ENCODE data around the gene PGGHG.

The PGGHG gene

DNA sequence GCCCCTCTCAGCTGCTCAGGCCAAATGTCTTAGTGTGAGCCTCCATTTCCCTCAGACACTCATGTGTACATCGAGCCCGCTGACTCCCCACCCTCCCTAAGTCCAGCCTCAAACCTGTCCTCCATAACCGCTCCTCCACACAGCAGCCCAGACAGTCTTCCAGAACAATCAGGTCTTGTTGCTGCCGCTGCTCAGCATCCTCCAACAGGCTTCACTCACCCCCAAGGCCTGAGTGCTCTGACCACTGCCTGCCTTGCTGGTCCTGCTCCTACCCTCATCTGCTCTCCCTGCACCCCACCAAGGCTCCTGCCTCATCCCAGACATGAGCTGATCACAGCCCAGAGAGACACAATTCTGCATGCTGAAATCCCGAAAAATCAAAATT lies 35.0 kb upstream of the PGGHG start:
- peaks cover 47% of the 10 kb centered on the region for H3K36me3 ChIP-seq
- no peaks in the 10 kb centered on the region for H3K9me3 ChIP-seq
- TF ChIP-seq, protein P1, sequence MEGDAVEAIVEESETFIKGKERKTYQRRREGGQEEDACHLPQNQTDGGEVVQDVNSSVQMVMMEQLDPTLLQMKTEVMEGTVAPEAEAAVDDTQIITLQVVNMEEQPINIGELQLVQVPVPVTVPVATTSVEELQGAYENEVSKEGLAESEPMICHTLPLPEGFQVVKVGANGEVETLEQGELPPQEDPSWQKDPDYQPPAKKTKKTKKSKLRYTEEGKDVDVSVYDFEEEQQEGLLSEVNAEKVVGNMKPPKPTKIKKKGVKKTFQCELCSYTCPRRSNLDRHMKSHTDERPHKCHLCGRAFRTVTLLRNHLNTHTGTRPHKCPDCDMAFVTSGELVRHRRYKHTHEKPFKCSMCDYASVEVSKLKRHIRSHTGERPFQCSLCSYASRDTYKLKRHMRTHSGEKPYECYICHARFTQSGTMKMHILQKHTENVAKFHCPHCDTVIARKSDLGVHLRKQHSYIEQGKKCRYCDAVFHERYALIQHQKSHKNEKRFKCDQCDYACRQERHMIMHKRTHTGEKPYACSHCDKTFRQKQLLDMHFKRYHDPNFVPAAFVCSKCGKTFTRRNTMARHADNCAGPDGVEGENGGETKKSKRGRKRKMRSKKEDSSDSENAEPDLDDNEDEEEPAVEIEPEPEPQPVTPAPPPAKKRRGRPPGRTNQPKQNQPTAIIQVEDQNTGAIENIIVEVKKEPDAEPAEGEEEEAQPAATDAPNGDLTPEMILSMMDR (IDR thresholded peaks at IDR 0.05): no peak
- H3K27ac ChIP-seq: no peak overlapping the region
- H3K27me3 ChIP-seq: no peaks in the 10 kb centered on the region
- H3K4me1 ChIP-seq (ENCODE audit: control insufficient read depth in 1 of 2, insufficient read depth in 1 of 2, low read depth in 1 of 2, low read length in 1 of 2): peaks cover 0 to 6% of the 10 kb centered on the region in 2 experiments
- H3K4me3 ChIP-seq (ENCODE audit: low read depth in 1 of 2, low read length in 1 of 2): no peak overlapping the region

DNA sequence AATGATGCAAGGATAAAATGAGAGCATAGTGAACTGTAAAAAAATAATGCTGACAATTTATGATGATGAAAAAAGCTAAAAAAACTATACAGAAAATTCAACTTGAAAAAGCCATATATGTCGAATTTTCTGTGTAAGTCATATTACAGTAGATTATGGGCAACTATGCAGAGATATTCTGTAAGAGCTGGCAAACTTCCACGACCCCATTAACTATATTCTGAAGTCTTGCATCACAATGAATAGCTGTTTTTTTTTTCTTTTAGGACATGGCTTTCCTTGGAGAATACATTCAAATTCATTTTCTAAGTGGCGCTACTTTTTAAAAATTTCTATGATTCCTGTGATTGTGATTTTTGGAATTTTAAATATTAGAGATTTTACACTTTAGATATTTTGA lies 33.8 kb upstream of the PGGHG start:
- Histone ChIP-seq H3K27ac (no peak overlapping the region), H3K36me3 (peaks cover 34% of the 10 kb centered on the region), H3K27me3 (peaks cover 5% of the 10 kb centered on the region), H3K4me1 (ENCODE audit: control insufficient read depth in 1 of 2, insufficient read depth in 1 of 2, low read depth in 1 of 2, low read length in 1 of 2) (peaks cover 0 to 6% of the 10 kb centered on the region in 2 experiments), H3K4me3 (ENCODE audit: low read depth in 1 of 2, low read length in 1 of 2) (no peak overlapping the region), H3K9me3 (no peaks in the 10 kb centered on the region)
- TF ChIP-seq, protein P1 (IDR thresholded peaks at IDR 0.05): no peak

DNA sequence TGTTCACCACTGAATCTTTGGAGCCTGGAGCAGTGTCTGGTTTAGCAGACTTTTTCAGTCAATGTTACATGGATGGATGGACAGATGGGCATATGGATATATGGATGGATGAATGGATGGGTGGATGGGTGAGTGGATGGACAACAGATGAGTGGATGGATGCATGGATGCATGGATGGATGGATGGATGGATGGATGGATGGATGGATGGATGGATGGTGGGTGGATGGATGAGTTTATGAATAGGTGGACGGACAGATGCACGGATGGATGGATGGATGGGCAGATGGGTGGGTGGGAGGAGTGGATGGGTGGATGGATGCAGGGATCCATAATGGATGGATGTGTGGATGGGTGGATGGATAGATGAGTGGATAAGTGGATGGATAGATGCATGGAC lies 33.1 kb upstream of the PGGHG start:
- H3K4me1 ChIP-seq (ENCODE audit: control insufficient read depth in 1 of 2, insufficient read depth in 1 of 2, low read depth in 1 of 2, low read length in 1 of 2): peaks cover 0 to 3% of the 10 kb centered on the region in 2 experiments
- H3K9me3 ChIP-seq: no peaks in the 10 kb centered on the region
- no peak overlapping the region for H3K27ac ChIP-seq
- H3K36me3 ChIP-seq: peaks cover 29% of the 10 kb centered on the region
- peaks cover 5% of the 10 kb centered on the region for H3K27me3 ChIP-seq
- TF ChIP-seq, protein P1 (IDR thresholded peaks at IDR 0.05): no peak
- H3K4me3 ChIP-seq (ENCODE audit: low read depth in 1 of 2, low read length in 1 of 2): no peak overlapping the region

DNA sequence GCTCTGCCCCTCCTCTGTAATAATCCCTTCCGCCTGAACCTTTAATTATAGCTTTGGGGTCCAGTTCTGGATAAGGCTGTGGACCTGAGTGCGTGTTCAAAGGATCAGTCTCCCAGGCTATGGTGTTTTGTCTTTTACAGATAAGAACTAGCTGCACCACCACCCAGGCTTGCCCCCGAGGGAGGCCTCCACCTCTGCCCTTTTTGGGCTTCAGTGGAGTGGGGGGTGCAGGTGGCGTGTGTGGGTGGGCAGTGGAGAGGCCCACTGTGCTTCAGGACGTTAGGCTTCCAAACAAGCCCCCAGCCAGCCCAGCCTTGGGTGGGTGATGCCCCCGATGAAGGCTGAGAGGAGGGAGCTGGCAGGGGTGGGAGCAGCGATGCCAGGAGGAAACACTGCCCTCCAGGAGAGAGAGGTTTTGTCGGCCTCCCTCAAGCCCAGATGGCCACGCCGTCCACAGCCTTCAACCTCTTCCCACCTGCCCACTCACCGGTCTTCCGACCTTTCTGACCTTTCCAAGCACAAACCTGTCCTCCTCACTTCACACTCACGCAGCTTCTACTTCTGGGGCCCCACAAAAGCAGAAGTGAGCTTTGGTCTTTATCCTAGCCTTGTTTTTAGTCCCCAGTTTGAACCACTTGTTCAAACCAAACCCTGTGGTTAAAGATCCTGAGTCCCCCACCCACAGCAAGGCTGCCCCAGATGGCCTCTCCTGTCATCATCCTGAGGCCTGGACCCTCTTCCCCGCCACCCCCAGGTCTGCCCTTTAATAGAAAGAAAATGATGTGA lies 31.8 kb upstream of the PGGHG start:
- no peaks in the 10 kb centered on the region for H3K9me3 ChIP-seq
- peaks cover 5% of the 10 kb centered on the region for H3K27me3 ChIP-seq
- H3K4me1 ChIP-seq (ENCODE audit: control insufficient read depth in 1 of 2, insufficient read depth in 1 of 2, low read depth in 1 of 2, low read length in 1 of 2): no peaks in the 10 kb centered on the region
- no peak overlapping the region for H3K4me3 ChIP-seq (ENCODE audit: low read depth in 1 of 2, low read length in 1 of 2)
- peaks cover 18% of the 10 kb centered on the region for H3K36me3 ChIP-seq
- no peak overlapping the region for H3K27ac ChIP-seq
- TF ChIP-seq, protein P1 (IDR thresholded peaks at IDR 0.05): no peak

DNA sequence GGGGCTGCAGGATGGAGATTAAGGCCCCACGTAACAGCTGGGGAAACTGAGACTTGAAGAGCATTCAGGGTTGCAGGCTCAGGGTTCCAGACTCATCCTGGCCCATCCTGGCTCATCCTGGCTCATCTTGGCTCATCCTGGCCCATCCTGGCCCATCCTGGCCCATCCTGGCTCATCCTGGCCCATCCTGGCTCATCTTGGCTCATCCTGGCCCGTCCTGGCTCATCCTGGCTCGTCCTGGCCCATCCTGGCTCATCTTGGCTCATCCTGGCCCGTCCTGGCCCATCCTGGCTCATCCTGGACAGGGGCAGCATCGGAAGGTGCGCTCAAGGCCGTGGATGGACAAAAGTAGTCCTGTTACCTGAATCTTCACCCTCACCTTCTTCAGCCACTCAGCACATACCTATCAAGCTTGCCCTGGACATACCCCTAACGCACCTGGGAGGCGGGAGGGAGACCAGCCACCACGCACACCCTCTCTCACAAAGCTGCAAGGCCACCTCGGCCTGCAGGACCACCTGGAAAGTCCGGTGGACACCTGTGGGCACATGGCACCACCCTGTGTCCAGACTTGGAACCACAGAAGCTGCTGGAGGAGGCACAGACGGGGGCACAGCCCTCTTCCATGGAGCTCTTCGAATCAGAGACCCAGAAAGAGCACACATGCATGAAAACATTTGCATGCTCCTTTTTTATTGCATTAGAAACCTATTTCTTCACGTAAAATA lies 31.0 kb upstream of the PGGHG start:
- H3K36me3 ChIP-seq: peaks cover 10% of the 10 kb centered on the region
- H3K27ac ChIP-seq: no peak overlapping the region
- TF ChIP-seq, protein P1 (IDR thresholded peaks at IDR 0.05): no peak

More for the DNA sequence above, 31.0 kb upstream of the PGGHG start:
- Histone ChIP-seq H3K27me3 (peaks cover 5% of the 10 kb centered on the region), H3K9me3 (no peaks in the 10 kb centered on the region), H3K4me1 (ENCODE audit: control insufficient read depth in 1 of 2, insufficient read depth in 1 of 2, low read depth in 1 of 2, low read length in 1 of 2) (no peaks in the 10 kb centered on the region), H3K4me3 (ENCODE audit: low read depth in 1 of 2, low read length in 1 of 2) (no peak overlapping the region)

Measured in neutrophil (primary cell).